BE2C (cell line): ENCODE measurements around the gene NSMCE1.
"Not testable (repeated sequence)": the region's sequence is repeated elsewhere in the genome, so short reads cannot be mapped to it uniquely, and the experiment has no call there.

ENCODE experiments used
- DNase-seq: peaks from one replicate; pipeline ENCODE4 v3.0.0-alpha.2; 2020
- H3K27me3 ChIP-seq: fragments of 250-450 bp; sonication (Bioruptor Pico); 2 replicates; pipeline ENCODE4 v1.5.1; 2020; ENCODE audit warnings: mild to moderate bottlenecking
- H3K36me3 ChIP-seq: fragments of 250-450 bp; sonication (Bioruptor Pico); 2 replicates; pipeline ENCODE4 v1.5.1; 2020; ENCODE audit warnings: mild to moderate bottlenecking
- H3K4me1 ChIP-seq: fragments of 250-450 bp; sonication (Bioruptor Pico); 2 replicates; pipeline ENCODE4 v1.5.1; 2020
- H3K4me3 ChIP-seq: 2 replicates; pipeline ENCODE4 v1.5.1; 2011; ENCODE audit warnings: low read depth, low read length
- H3K9me3 ChIP-seq: fragments of 250-450 bp; sonication (Bioruptor Pico); 2 replicates; pipeline ENCODE4 v1.5.1; 2020
- TF ChIP-seq, protein P1 (sequence below): IDR thresholded peaks from 2 replicates; pipeline ENCODE4 v1.5.1; 2012; ENCODE audit warnings: mild to moderate bottlenecking, low read depth, low read length

Gene NSMCE1

DNA sequence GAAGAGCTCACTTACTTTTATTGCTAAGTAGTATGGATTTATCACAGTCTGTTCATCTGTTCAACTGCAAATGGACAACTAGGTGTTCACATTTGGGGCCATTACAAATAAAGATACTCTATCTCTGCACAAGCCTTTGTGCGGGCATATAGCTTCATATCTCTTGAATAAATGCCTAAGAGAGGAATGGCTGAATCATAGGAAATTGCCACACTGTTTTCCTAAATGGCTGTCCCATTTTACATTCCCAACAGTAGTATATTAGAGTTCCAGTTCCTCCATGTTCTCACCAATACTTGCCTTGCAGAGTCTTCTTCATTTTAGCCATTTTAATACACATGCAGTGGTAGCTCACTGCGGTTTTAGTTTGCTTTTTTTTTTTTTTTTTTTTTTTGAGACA, 20.5 kb downstream of the NSMCE1 start:
- no peaks in the 10 kb centered on the region for H3K27me3 ChIP-seq
- peaks cover 7% of the 10 kb centered on the region; the same call in 1 of the 2 replicates for H3K4me1 ChIP-seq
- no peaks in the 10 kb centered on the region; the same call in 1 of the 2 replicates for H3K36me3 ChIP-seq
- TF ChIP-seq, protein P1, sequence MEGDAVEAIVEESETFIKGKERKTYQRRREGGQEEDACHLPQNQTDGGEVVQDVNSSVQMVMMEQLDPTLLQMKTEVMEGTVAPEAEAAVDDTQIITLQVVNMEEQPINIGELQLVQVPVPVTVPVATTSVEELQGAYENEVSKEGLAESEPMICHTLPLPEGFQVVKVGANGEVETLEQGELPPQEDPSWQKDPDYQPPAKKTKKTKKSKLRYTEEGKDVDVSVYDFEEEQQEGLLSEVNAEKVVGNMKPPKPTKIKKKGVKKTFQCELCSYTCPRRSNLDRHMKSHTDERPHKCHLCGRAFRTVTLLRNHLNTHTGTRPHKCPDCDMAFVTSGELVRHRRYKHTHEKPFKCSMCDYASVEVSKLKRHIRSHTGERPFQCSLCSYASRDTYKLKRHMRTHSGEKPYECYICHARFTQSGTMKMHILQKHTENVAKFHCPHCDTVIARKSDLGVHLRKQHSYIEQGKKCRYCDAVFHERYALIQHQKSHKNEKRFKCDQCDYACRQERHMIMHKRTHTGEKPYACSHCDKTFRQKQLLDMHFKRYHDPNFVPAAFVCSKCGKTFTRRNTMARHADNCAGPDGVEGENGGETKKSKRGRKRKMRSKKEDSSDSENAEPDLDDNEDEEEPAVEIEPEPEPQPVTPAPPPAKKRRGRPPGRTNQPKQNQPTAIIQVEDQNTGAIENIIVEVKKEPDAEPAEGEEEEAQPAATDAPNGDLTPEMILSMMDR = no peak
- H3K9me3 ChIP-seq = no peaks in the 10 kb centered on the region
- H3K4me3 ChIP-seq = no peak overlapping the region
- no peak for DNase-seq

DNA sequence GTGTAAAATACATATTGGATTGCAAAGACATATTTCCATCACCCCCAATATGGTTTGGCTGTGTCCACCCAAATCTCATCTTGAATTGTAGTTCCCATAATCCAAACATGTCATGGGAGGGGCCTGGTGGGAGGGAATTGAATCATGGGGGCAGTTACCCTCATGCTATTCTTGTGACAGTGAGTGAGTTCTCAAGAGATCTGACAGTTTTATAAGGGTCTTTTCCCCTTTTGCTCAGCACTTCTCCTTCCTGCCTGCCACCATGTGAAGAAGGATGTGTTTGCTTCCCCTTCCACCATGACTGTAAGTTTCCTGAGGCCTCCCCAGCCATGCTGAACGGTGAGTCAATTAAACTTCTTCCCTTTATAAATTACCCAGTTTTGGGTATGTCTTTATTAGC, 21.5 kb downstream of the NSMCE1 start:
- H3K4me3 ChIP-seq, H3K36me3 ChIP-seq, H3K4me1 ChIP-seq, DNase-seq, H3K27me3 ChIP-seq, H3K9me3 ChIP-seq: not testable (repeated sequence)

DNA sequence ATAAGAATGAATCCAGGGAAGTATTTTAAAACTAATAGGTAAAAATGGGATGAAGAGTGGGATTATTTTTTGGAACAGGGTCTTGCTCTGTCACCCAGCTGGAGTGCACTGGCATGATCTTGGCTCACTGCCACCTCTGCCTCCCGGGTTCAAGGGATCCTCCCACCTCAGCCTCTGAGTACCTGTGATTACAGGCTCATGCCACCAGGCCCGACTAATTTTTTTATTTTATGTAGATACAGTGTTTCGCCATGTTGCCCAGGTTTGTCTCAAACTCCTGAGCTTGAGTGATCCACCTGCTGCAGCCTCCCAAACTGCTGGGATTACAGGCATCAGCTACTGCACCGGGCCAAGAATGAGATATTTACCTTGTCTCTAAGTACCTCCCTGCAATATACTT, 22.1 kb downstream of the NSMCE1 start:
- DNase-seq = no peak
- TF ChIP-seq, protein P1 = no peak
- Histone ChIP-seq H3K27me3 (no peaks in the 10 kb centered on the region), H3K4me1 (peaks cover 7% of the 10 kb centered on the region; the same call in 1 of the 2 replicates), H3K36me3 (no peaks in the 10 kb centered on the region; the same call in 1 of the 2 replicates), H3K9me3 (no peaks in the 10 kb centered on the region), H3K4me3 (no peak overlapping the region)

DNA sequence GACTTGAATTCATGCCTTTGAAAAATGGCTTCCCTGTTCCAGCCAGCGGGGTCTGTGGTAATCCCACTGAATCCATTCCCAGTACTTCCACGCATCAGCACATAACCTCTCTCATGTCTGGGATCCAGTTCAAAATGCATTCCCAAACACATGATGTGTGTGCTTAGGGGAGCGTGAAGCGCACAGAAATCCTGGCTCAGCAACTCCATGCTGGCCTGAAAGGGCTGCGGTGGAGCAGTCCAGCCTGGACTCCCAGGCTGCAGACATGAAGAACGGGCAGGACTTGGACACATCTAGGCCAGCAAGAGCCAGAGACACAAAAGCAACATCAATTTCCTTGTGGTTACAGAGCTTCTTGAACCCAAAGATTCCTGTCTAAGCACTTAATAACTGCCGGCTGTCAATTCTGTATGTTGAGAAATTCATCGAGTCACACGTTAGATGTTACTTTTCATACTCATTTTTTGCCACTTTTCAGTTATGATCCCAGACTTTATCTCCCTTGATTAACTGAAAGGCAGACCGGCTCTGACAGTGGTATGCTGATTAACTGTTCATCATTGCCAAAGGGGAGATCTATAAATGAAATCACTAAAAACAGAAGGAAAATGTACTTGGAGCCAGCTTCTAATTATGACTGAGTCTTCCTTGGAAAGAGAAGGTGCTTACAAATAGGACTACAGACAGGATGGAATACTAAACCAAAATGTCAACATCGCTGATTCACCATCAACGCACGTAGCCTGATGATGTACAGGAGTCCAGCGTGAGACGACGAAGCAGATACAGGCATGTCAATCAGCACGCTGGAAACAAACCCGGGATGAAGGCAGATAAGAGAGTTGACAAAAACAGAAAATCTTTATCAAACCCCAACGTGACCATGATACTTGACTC, 23.0 kb downstream of the NSMCE1 start:
- Histone ChIP-seq H3K9me3 (no peaks in the 10 kb centered on the region), H3K4me3 (no peak overlapping the region), H3K36me3 (no peaks in the 10 kb centered on the region; the same call in 1 of the 2 replicates), H3K4me1 (peaks cover 7% of the 10 kb centered on the region; the same call in 1 of the 2 replicates), H3K27me3 (no peaks in the 10 kb centered on the region)
- TF ChIP-seq, protein P1 = no peak
- DNase-seq = no peak

DNA sequence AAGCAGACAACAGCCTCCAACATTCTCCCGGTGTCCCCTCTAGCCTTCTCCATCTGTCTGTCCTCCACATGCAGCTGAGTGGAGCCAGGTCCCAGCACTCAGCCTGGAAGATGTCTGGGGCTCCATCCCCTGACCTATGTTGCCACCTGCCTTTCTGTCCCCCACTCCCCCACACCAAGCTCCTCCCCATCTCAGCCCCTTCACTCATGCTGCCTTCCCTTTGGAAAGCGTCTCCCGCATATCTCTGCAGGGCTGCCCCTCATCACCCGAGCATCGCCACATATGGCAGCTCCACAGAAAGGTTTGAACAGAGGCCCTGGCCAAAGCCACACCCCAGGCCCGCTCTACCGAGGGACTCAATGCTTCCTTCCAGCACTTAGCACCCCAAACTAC, 24.2 kb downstream of the NSMCE1 start:
- DNase-seq = no peak
- Histone ChIP-seq H3K27me3 (no peaks in the 10 kb centered on the region), H3K4me3 (no peak overlapping the region), H3K4me1 (peaks cover 7% of the 10 kb centered on the region; the same call in 1 of the 2 replicates), H3K36me3 (no peaks in the 10 kb centered on the region; the same call in 1 of the 2 replicates), H3K9me3 (no peaks in the 10 kb centered on the region)
- TF ChIP-seq, protein P1 = no peak

DNA sequence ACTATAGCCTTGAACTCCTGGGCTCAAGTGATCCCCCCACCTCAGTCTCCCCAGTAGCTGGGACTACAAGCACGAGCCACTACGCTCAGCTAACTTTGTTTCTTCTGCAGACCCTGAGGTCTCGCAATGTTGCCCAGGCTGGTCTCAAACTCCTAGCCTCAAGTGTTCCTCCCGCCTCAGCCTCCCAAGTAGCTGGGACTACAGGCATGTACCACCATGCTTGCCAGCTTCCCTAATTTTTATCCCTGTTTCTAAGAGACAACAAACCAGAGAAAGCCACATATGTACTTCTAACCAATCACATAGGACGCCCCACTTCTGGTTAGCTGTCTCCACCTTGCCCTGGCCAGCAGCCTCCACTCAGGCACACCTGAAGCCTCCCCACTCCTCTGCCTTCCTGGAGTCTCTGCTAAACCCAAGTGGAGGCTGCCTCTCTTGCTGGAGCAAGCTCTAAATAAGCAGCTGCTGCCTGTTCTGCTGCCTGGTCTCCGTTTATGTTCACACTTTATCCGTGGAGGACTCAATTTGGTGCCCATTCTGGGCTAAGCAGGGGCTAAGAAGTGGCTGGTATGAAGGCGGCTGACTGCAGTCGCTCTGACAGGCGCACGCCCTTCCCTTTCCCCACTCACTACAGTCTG, 24.7 kb downstream of the NSMCE1 start:
- Histone ChIP-seq H3K9me3 (no peaks in the 10 kb centered on the region), H3K4me3 (no peak overlapping the region), H3K4me1 (peaks cover 7% of the 10 kb centered on the region; the same call in 1 of the 2 replicates), H3K27me3 (no peaks in the 10 kb centered on the region), H3K36me3 (no peaks in the 10 kb centered on the region; the same call in 1 of the 2 replicates)
- TF ChIP-seq, protein P1 = no peak
- no peak for DNase-seq
